GM19328 (cell line): ENCODE measurements around the gene PHB1.
"Not testable (repeated sequence)": the region's sequence is repeated elsewhere in the genome, so short reads cannot be mapped to it uniquely, and the experiment has no call there.

Source experiments
- ATAC-seq: cut with Tn5 transposase; IDR thresholded peaks from one replicate; pipeline ENCODE4 v1.9.1; 2021; ENCODE audit warnings: mild to moderate bottlenecking, moderate library complexity; ENCODE audit not compliant: unreplicated experiment

PHB1 gene

GRCh38 chr17:49381793-49382192, 32.9 kb downstream of the PHB1 start:
- ATAC-seq, result no peak

- ATAC-seq, result no peak
Measured at GRCh38 chr17:49381033-49381432, 33.6 kb downstream of the PHB1 start.

- no peak for ATAC-seq
Measured at GRCh38 chr17:49379926-49380325, 34.8 kb downstream of the PHB1 start.

- no peak for ATAC-seq
Measured at GRCh38 chr17:49378311-49378710, 36.4 kb downstream of the PHB1 start.

- ATAC-seq, result no peak
Measured at GRCh38 chr17:49375544-49375943, 39.1 kb downstream of the PHB1 start.

- ATAC-seq, result no peak
Measured at GRCh38 chr17:49373115-49373514, 41.6 kb downstream of the PHB1 start.

GRCh38 chr17:49372425-49372824, 42.3 kb downstream of the PHB1 start:
- ATAC-seq, result no peak

GRCh38 chr17:49370971-49371834, 43.5 kb downstream of the PHB1 start:
- ATAC-seq, result no peak

- no peak for ATAC-seq
Measured at GRCh38 chr17:49369760-49370159, 44.9 kb downstream of the PHB1 start.

GRCh38 chr17:49369089-49369488, 45.6 kb downstream of the PHB1 start:
- ATAC-seq, result no peak

- ATAC-seq, result no peak
Measured at GRCh38 chr17:49365667-49366066, 49.0 kb downstream of the PHB1 start.

- not testable (repeated sequence) for ATAC-seq
Measured at GRCh38 chr17:49365126-49365525, 49.6 kb downstream of the PHB1 start.

- ATAC-seq, result no peak
Measured at GRCh38 chr17:49364119-49364518, 50.6 kb downstream of the PHB1 start.

GRCh38 chr17:49363251-49363650, 51.4 kb downstream of the PHB1 start:
- ATAC-seq, result no peak

- no peak for ATAC-seq
Measured at GRCh38 chr17:49362723-49363117, 52.0 kb downstream of the PHB1 start.

GRCh38 chr17:49361902-49362722, 52.6 kb downstream of the PHB1 start, which contains the start of gene ZNF652:
Gene ZNF652, minus strand, starts transcription at chr17:49362250. Its CDS starts 44,525 bp downstream, at chr17:49317725.
- peak; percentile 66 for ATAC-seq

GRCh38 chr17:49361129-49361901, 53.4 kb downstream of the PHB1 start:
- peak; percentile 22 for ATAC-seq

GRCh38 chr17:49360796-49361128, 53.9 kb downstream of the PHB1 start:
- ATAC-seq, result no peak

- ATAC-seq, result no peak
Measured at GRCh38 chr17:49359990-49360795, 54.5 kb downstream of the PHB1 start.

GRCh38 chr17:49358641-49359247, 55.9 kb downstream of the PHB1 start:
- no peak for ATAC-seq
